ENCODE results near the gene CTIF. TPM values are rescaled to one million over a fixed set of nuclear protein-coding genes. Genes with fewer than 3 reads are reported as not detected.

CTIF gene
- total RNA-seq, 1 donor, result 65.9 TPM

DNA sequence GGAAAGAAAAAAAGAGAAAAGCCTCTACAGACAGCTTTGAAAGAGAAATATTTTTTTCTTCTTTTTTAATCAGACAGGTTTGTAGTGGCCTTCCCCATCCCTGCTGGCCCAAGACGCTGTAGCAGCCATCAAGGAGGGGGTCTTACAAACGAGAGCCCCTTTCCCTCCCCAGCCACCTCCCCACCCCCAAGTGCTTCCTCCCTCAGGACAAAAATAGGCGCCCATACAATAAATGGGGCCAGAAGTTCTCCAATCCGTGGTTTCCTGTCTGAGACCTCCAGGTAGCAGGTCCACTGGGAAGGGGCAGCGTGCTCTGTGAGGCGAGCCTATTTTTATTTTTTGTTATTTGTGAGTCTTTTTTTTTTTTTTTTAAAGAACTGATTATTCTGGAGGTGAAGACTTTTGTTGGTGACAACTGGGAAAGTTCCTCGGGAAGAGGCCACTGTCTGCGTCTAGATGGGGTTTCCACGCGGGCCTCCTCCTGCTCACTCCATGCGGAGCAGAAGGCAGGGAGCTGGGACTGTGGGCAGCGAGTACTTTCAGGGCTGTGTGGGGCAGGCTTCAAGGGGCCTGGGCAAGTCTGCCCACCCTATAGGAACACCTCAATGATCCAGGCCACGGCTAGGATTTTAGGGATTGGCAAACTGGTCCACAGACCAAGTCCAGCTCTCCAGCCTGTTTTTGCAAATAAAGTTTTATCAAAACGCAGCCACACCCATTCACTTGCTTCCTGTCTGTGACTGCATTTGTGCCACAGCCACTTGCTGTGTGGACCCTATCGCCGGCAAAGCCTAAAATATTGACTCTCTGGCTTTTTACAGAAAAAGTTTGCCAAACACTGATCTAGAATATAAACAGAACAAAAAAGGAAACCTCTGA lies 139.6 kb downstream of the CTIF start:
- H3K4me3 ChIP-seq (ENCODE audit: insufficient read depth, low read length), result no peak overlapping the region
- TF ChIP-seq, protein P1, sequence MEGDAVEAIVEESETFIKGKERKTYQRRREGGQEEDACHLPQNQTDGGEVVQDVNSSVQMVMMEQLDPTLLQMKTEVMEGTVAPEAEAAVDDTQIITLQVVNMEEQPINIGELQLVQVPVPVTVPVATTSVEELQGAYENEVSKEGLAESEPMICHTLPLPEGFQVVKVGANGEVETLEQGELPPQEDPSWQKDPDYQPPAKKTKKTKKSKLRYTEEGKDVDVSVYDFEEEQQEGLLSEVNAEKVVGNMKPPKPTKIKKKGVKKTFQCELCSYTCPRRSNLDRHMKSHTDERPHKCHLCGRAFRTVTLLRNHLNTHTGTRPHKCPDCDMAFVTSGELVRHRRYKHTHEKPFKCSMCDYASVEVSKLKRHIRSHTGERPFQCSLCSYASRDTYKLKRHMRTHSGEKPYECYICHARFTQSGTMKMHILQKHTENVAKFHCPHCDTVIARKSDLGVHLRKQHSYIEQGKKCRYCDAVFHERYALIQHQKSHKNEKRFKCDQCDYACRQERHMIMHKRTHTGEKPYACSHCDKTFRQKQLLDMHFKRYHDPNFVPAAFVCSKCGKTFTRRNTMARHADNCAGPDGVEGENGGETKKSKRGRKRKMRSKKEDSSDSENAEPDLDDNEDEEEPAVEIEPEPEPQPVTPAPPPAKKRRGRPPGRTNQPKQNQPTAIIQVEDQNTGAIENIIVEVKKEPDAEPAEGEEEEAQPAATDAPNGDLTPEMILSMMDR (IDR thresholded peaks at IDR 0.05; ENCODE audit: extremely low read depth, low read depth, low read length), result no peak
- no peak for DNase-seq (ENCODE audit: insufficient read length, low spot score, missing footprints)
- no peak overlapping the region for H3K27ac ChIP-seq (ENCODE audit: low read depth, low read length)
- H3K4me2 ChIP-seq (ENCODE audit: insufficient read depth, low read length), result no peak overlapping the region
- H3K36me3 ChIP-seq (ENCODE audit: insufficient read depth, low read length), result peaks cover 4% of the 10 kb centered on the region
- no peaks in the 10 kb centered on the region for H3K9me3 ChIP-seq (ENCODE audit: low read depth, low read length)
- H3K27me3 ChIP-seq (ENCODE audit: insufficient read depth, low read length), result no peaks in the 10 kb centered on the region
- H3K4me1 ChIP-seq (ENCODE audit: insufficient read depth, low read length), result peaks cover 40% of the 10 kb centered on the region
- H4K20me1 ChIP-seq (ENCODE audit: insufficient read depth, low read length), result peaks cover 20% of the 10 kb centered on the region
- no peak overlapping the region for H2AFZ ChIP-seq (ENCODE audit: low read length)
- peaks cover 16% of the 10 kb centered on the region for H3K79me2 ChIP-seq (ENCODE audit: insufficient read depth, low read length)

GRCh38 chr18:48679236-48679635 lies 140.4 kb downstream of the CTIF start:
- Histone ChIP-seq H3K27ac (ENCODE audit: low read depth, low read length) (no peak overlapping the region), H3K9me3 (ENCODE audit: low read depth, low read length) (no peaks in the 10 kb centered on the region), H2AFZ (ENCODE audit: low read length) (no peak overlapping the region), H3K79me2 (ENCODE audit: insufficient read depth, low read length) (peaks cover 16% of the 10 kb centered on the region), H3K27me3 (ENCODE audit: insufficient read depth, low read length) (no peaks in the 10 kb centered on the region), H3K4me3 (ENCODE audit: insufficient read depth, low read length) (no peak overlapping the region), H3K36me3 (ENCODE audit: insufficient read depth, low read length) (peaks cover 4% of the 10 kb centered on the region), H3K4me1 (ENCODE audit: insufficient read depth, low read length) (peaks cover 33% of the 10 kb centered on the region), H3K4me2 (ENCODE audit: insufficient read depth, low read length) (no peak overlapping the region), H4K20me1 (ENCODE audit: insufficient read depth, low read length) (peaks cover 16% of the 10 kb centered on the region)
- TF ChIP-seq, protein P1 (IDR thresholded peaks at IDR 0.05; ENCODE audit: extremely low read depth, low read depth, low read length), result no peak
- no peak for DNase-seq (ENCODE audit: insufficient read length, low spot score, missing footprints)

DNA sequence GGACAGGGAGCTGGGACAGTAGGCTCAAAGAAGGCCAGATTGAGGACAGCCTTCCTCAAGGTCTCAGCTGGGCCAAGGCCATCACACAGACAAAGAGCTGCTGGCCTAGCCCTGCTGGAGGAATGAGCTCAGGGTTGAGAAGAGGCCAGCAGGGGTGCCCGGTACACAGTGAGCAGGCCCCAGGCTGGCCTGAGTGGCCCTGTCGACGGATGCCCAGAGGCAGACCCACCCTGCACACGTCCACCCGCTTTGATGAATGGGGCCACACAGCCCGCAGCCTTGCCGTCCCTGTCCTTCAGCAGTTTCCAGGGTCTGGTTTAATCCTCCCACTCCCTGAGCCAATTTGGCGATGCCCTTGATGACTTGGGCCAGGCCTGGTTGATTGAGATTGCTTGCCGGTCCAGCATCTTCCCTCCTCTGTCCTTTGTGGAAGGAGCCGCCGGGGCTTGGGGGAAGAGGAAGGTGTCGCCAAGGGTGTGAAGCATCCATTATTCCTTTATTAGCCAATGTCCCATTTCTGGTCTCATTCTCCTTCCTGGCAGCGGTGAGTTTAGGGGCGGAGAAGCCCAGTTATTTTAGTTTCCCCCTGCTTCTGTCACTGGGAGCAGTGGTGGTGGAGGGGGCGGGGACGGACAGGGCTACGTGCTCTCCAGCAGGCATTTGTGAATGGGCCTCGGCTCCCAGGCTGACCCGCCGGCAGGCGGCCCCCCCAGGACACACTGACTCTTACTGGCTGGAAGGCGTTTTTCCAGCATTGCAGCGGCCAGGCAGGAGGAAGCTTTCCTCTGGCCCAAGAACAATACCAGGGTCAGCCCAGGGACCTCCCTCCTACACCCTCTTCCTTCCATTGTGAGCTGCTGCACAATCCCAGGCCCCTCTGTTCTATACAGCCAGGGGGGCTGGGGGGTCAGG lies 141.8 kb downstream of the CTIF start:
- Histone ChIP-seq H3K9me3 (ENCODE audit: low read depth, low read length) (no peaks in the 10 kb centered on the region), H3K4me1 (ENCODE audit: insufficient read depth, low read length) (peaks cover 20% of the 10 kb centered on the region), H2AFZ (ENCODE audit: low read length) (no peak overlapping the region), H3K4me2 (ENCODE audit: insufficient read depth, low read length) (no peak overlapping the region), H3K79me2 (ENCODE audit: insufficient read depth, low read length) (peaks cover 13% of the 10 kb centered on the region), H3K27ac (ENCODE audit: low read depth, low read length) (no peak overlapping the region), H3K27me3 (ENCODE audit: insufficient read depth, low read length) (no peaks in the 10 kb centered on the region), H3K4me3 (ENCODE audit: insufficient read depth, low read length) (no peak overlapping the region), H4K20me1 (ENCODE audit: insufficient read depth, low read length) (peaks cover 10% of the 10 kb centered on the region), H3K36me3 (ENCODE audit: insufficient read depth, low read length) (peaks cover 4% of the 10 kb centered on the region)
- TF ChIP-seq, protein P1 (IDR thresholded peaks at IDR 0.05; ENCODE audit: extremely low read depth, low read depth, low read length), result no peak
- DNase-seq (ENCODE audit: insufficient read length, low spot score, missing footprints), result no peak
